ENCODE data around the gene PNRC1.

DNA sequence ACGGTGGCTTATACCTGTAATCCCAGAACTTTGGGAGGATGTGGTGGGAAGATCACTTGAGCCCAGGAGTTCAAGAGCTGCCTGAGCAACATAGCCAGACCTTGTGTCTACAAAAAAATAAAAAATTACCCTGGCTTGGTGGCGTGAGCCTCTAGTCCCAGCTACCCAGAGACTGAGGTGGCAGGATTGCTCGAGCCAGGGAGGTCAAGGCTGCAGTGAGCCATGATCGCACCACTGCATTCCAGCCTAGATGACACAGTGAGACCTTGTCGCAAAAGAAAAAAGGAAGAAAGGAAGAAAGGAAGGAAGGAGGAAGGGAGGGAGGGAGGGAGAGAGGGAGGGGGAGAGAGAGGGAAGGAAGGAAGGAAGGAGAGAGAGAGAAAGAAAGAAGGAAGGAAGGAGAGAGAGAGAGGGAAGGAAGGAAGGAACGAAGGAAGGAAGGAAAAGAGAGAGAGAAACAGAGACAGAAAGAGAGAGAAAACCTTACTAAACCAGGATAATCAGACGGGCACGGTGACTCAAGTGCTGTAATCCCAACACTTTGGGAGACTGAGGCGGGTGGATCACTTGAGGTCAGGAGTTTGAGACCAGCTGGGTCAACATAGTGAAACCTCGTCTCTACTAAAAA, 10.9 kb upstream of the PNRC1 start:
- TF ChIP-seq POLR2A (IDR thresholded peaks at IDR 0.05) = no peak
- TF ChIP-seq, protein P1, sequence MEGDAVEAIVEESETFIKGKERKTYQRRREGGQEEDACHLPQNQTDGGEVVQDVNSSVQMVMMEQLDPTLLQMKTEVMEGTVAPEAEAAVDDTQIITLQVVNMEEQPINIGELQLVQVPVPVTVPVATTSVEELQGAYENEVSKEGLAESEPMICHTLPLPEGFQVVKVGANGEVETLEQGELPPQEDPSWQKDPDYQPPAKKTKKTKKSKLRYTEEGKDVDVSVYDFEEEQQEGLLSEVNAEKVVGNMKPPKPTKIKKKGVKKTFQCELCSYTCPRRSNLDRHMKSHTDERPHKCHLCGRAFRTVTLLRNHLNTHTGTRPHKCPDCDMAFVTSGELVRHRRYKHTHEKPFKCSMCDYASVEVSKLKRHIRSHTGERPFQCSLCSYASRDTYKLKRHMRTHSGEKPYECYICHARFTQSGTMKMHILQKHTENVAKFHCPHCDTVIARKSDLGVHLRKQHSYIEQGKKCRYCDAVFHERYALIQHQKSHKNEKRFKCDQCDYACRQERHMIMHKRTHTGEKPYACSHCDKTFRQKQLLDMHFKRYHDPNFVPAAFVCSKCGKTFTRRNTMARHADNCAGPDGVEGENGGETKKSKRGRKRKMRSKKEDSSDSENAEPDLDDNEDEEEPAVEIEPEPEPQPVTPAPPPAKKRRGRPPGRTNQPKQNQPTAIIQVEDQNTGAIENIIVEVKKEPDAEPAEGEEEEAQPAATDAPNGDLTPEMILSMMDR (IDR thresholded peaks at IDR 0.05) = no peak
